GM23248 (cell line): ENCODE results near the gene HOGA1. TPM values are rescaled to one million over a fixed set of nuclear protein-coding genes. Genes with fewer than 3 reads are reported as not detected.
A peak's percentile ranks its signal among the peaks of the same experiment; 100 is the strongest.

ENCODE experiments used
- DNase-seq: peaks from one replicate; pipeline ENCODE4 v3.0.0-alpha.2; 2015
- H2AFZ ChIP-seq: fragments of 200-600 bp; sonication (generic); 2 replicates; pipeline ENCODE4 v1.6.1; 2016; ENCODE audit warnings: antibody characterized with exemption
- H3F3A ChIP-seq: fragments of 200-600 bp; sonication (generic); 2 replicates; pipeline ENCODE4 v1.6.1; 2016; ENCODE audit warnings: mild to moderate bottlenecking, antibody characterized with exemption, mixed run types; ENCODE audit not compliant: insufficient read depth
- H3K27ac ChIP-seq: fragments of 200-600 bp; sonication (generic); 2 replicates; pipeline ENCODE4 v1.5.1; 2016; ENCODE audit warnings: mild to moderate bottlenecking
- H3K27me3 ChIP-seq: fragments of 200-600 bp; sonication (generic); replicated peaks from 2 replicates; pipeline ENCODE4 v1.6.1; 2016; ENCODE audit warnings: mild to moderate bottlenecking; ENCODE audit not compliant: insufficient read depth
- H3K36me3 ChIP-seq: fragments of 200-600 bp; sonication (generic); 2 replicates; pipeline ENCODE4 v1.6.1; 2016; ENCODE audit warnings: low read depth, mild to moderate bottlenecking
- H3K4me1 ChIP-seq: fragments of 200-600 bp; sonication (generic); 2 replicates; pipeline ENCODE4 v1.6.1; 2016; ENCODE audit warnings: mild to moderate bottlenecking; ENCODE audit not compliant: insufficient read depth
- H3K4me2 ChIP-seq: fragments of 200-600 bp; sonication (generic); one replicate; pipeline ENCODE4 v1.6.1; 2016; ENCODE audit warnings: mild to moderate bottlenecking; ENCODE audit not compliant: unreplicated experiment
- H3K4me3 ChIP-seq: fragments of 200-600 bp; sonication (generic); 2 replicates; pipeline ENCODE4 v1.5.1; 2016; ENCODE audit warnings: mild to moderate bottlenecking
- H3K79me2 ChIP-seq: fragments of 200-600 bp; sonication (generic); 2 replicates; pipeline ENCODE4 v1.6.1; 2016; ENCODE audit warnings: mild to moderate bottlenecking; ENCODE audit not compliant: insufficient read depth
- H3K9ac ChIP-seq: fragments of 200-600 bp; sonication (generic); 2 replicates; pipeline ENCODE4 v1.6.1; 2016; ENCODE audit warnings: mild to moderate bottlenecking
- H3K9me2 ChIP-seq: fragments of 200-600 bp; sonication (generic); 2 replicates; pipeline ENCODE4 v1.6.1; 2016; ENCODE audit warnings: mixed run types, mild to moderate bottlenecking, moderate library complexity; ENCODE audit not compliant: insufficient read depth
- H3K9me3 ChIP-seq: fragments of 200-600 bp; sonication (generic); one replicate; pipeline ENCODE4 v1.6.1; 2017; ENCODE audit warnings: low read depth
- H4K20me1 ChIP-seq: fragments of 200-600 bp; sonication (generic); 2 replicates; pipeline ENCODE4 v1.6.0; 2016; ENCODE audit not compliant: insufficient read depth
- EZH2 ChIP-seq: fragments of 200-600 bp; sonication (generic); IDR thresholded peaks from 2 replicates; pipeline ENCODE4 v1.6.1; 2018; ENCODE audit warnings: antibody characterized with exemption, mild to moderate bottlenecking; ENCODE audit not compliant: insufficient read depth, poor library complexity, severe bottlenecking
- EZH2phosphoT487 ChIP-seq: fragments of 200-600 bp; sonication (generic); IDR thresholded peaks from 2 replicates; pipeline ENCODE4 v1.6.1; 2018; ENCODE audit warnings: antibody characterized with exemption, moderate library complexity, mild to moderate bottlenecking, low read depth; ENCODE audit not compliant: insufficient read depth
- WGBS, 2 experiments: methylation state at CpG; one replicate each; pipeline ENCODE4 v1.1.6; 2015 to 2017; ENCODE audit warnings: low lambda C conversion rate in 2 of 2, low coverage in 1 of 2; ENCODE audit errors: missing lambda C conversion rate in 2 of 2; 5-methylcytosine and 5-hydroxymethylcytosine counted together
- in situ Hi-C: fragments of 300-500 bp; cut with MboI; formaldehyde crosslinking; loops from 2 replicates; pipeline ENCODE4 v1.15.0; 2020
- polyA plus RNA-seq: library from polyadenylated mRNA; unstranded; fragments of >200 nt; fragmentation: Nextera tagmentation; extraction: Ambion mirVana; gene quantifications from 2 replicates; pipeline ENCODE4 v1.2.1, GENCODE V29; 2016
- total RNA-seq: library from RNA; depleted of rRNA; stranded (reverse); fragments of >200 nt; shearing (Covaris generic); gene quantifications from 2 replicates; pipeline ENCODE4 v1.2.3, GENCODE V29; 2014

The HOGA1 gene
- total and polyA plus RNA-seq, 2 experiments from 2014 or later, result 0.13 to 0.22 TPM

DNA sequence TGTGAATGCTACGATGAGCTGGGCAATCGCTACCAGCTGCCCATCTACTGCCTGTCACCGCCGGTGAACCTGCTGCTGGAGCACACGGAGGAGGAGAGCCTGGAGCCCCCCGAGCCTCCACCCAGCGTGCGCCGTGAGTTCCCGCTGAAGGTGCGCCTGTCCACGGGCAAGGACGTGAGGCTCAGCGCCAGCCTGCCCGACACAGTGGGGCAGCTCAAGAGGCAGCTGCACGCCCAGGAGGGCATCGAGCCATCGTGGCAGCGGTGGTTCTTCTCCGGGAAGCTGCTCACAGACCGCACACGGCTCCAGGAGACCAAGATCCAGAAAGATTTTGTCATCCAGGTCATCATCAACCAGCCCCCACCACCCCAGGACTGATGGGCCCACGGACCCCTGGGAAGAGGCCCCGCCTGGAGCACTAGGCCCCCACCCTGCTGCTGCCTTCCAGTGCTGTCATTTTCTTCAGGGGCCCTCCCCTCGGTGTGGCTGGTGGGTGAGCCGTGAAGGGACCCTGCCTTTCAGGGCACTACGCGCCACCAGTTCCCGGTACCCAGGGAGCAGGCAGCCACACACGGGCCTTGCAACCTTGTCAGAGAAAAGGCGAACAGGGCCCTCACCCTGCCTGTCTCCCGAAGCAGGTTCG is 13.9 kb upstream of the HOGA1 start:
- no peaks in the 10 kb centered on the region for H4K20me1 ChIP-seq
- no peaks in the 10 kb centered on the region for H3K27me3 ChIP-seq
- peaks cover 12% of the 10 kb centered on the region; the same call in 1 of the 2 replicates for H3K79me2 ChIP-seq
- H3K9me3 ChIP-seq, result no peaks in the 10 kb centered on the region
- no peak overlapping the region for H2AFZ ChIP-seq
- no peaks in the 10 kb centered on the region; the same call in 1 of the 2 replicates for H3K36me3 ChIP-seq
- H3K4me3 ChIP-seq, result no peak overlapping the region
- WGBS, 2 experiments, result 93 to 94% methylated on average over 30 to 33 of the region's 33 CpGs
- no peak for TF ChIP-seq EZH2phosphoT487
- no peak overlapping the region for H3K27ac ChIP-seq
- no peak for DNase-seq
- H3K9ac ChIP-seq, result no peak overlapping the region
- no peaks in the 10 kb centered on the region for H3K9me2 ChIP-seq
- H3K4me1 ChIP-seq, result peaks cover 13% of the 10 kb centered on the region
- H3K4me2 ChIP-seq, result no peak overlapping the region
- in situ Hi-C loops, result no loop called here
- H3F3A ChIP-seq, result no peaks in the 10 kb centered on the region

DNA sequence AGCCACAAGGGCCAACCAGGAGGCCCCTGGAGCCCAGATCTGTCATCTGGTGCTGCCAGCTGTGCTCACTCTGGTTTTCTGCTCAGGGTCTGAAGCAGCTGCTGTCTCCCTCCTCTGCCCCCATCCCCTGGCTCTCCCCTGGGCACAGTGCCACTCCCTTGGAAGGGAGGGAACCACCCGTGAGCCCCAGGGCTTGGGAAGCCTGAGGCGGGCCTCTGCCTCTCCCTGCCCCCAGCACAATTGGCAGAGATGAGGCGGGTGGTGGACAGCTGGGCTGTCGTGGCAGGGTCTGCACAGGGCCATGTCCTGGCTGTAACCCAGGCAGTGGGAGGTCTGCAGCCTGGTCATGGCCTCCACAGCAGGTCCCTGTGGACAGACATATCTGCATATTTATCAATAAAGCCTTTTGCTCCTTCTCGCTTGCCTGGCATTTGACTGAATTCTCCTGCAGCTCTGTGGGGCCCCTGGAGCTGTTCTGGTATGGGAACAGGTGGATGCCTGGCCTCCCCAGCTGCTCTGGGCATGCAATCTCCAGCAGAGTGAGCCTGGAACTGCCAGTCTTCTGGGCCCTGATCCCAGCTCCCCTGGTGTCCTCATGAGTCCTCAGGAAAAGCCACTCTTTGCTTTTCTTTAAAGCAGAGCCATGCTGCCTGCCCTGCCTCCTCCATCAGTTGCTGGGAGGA is 13.3 kb upstream of the HOGA1 start:
- 85 to 87% methylated on average over 5 of the region's 5 CpGs for WGBS, 2 experiments

DNA sequence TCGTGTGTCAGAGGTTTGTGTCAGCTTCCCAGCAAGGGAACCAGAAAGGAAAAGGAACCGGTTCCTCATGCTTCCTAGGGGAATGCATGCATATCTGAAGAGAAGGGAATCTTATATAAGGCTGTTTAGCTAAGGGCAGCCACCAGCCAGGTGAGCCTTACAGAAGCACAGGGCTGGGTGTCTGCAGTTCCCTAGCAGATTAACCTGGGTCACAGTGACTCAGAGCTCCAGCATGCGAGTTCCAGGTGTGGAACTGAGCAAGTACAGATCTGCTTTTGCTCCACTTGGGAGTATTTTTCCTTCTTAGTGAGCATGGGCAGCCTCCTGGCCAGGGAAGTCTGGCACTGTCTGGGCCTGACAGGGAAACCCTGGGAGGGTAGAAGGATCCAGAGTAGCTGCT is 12.6 kb upstream of the HOGA1 start:
- Histone ChIP-seq H3K36me3 (no peaks in the 10 kb centered on the region; the same call in 1 of the 2 replicates), H3K9me2 (no peaks in the 10 kb centered on the region), H3F3A (no peaks in the 10 kb centered on the region), H3K9ac (no peak overlapping the region), H2AFZ (no peak overlapping the region), H4K20me1 (no peaks in the 10 kb centered on the region), H3K27me3 (no peaks in the 10 kb centered on the region), H3K27ac (no peak overlapping the region), H3K79me2 (peaks cover 2% of the 10 kb centered on the region; the same call in 1 of the 2 replicates), H3K4me3 (no peak overlapping the region), H3K4me1 (peaks cover 14% of the 10 kb centered on the region), H3K9me3 (no peaks in the 10 kb centered on the region), H3K4me2 (no peak overlapping the region)
- 82 to 88% methylated on average over 3 of the region's 3 CpGs for WGBS, 2 experiments
- DNase-seq, result no peak
- in situ Hi-C loops, result no loop called here
- TF ChIP-seq EZH2phosphoT487, result no peak
- TF ChIP-seq EZH2, result no peak

More for the DNA sequence above, 13.3 kb upstream of the HOGA1 start:
- no peak overlapping the region for H2AFZ ChIP-seq
- no peaks in the 10 kb centered on the region for H3K27me3 ChIP-seq
- H3K4me2 ChIP-seq, result no peak overlapping the region
- DNase-seq, result no peak
- peaks cover 14% of the 10 kb centered on the region for H3K4me1 ChIP-seq
- H3K9ac ChIP-seq, result no peak overlapping the region
- H3F3A ChIP-seq, result no peaks in the 10 kb centered on the region
- H4K20me1 ChIP-seq, result no peaks in the 10 kb centered on the region
- no peak overlapping the region for H3K27ac ChIP-seq
- peaks cover 9% of the 10 kb centered on the region; the same call in 1 of the 2 replicates for H3K79me2 ChIP-seq
- H3K36me3 ChIP-seq, result no peaks in the 10 kb centered on the region; the same call in 1 of the 2 replicates
- H3K9me2 ChIP-seq, result no peaks in the 10 kb centered on the region
- in situ Hi-C loops, result no loop called here
- no peak overlapping the region for H3K4me3 ChIP-seq
- TF ChIP-seq EZH2phosphoT487 (no peak), EZH2 (no peak)
- H3K9me3 ChIP-seq, result no peaks in the 10 kb centered on the region

DNA sequence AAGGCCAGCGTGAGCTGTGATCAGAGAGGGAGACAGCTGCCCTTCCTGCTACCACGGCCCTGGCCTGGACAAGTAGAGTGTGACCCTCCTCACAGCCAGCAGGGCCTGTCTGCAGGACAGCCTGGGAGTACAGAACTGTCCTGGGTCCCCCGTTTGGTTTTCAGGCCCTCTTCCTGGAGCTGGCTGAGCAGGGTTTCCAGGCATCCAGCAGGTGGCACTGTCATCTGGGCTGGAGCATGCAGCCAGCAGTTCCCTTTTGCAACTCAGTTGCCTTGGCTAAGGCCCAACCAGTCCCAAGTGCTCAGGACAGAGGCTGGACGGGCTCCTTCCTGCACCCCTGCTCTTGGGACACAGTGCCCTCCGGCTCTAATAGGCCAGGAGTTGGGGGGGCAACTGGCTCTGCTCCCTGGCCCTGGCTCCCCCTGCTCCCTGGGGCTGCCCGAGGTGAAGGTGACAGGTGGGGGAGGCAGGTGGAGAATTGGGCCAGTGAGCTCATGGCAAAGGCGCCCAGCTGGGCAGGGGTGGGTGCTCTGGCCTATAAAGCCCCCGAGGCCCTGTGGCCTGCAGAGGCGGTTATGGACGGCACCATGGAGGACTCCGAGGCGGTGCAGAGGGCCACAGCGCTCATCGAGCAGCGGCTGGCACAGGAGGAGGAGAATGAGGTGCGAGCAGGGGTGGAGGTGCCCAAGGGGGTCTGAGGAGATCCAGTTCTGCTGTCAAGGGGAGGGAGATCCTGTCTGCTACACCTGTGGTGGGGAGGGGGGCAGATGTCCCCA is 11.8 kb upstream of the HOGA1 start, which contains the start of gene ANKRD2:
Gene ANKRD2 (plus strand): TSS at position 566 of the 776 bp plus-strand sequence. CDS start 10 bp downstream, at position 576.
- TF ChIP-seq EZH2phosphoT487 (no peak), EZH2 (no peak)
- Histone ChIP-seq H3K79me2 (no peaks in the 10 kb centered on the region), H3K27me3 (no peaks in the 10 kb centered on the region), H3F3A (no peaks in the 10 kb centered on the region), H3K36me3 (no peaks in the 10 kb centered on the region; the same call in 1 of the 2 replicates), H3K27ac (no peak within 1 kb of the TSS), H2AFZ (no peak within 1 kb of the TSS), H3K4me1 (peaks cover 14% of the 10 kb centered on the region), H3K9ac (no peak within 1 kb of the TSS), H3K9me3 (no peaks in the 10 kb centered on the region), H3K4me2 (no peak within 1 kb of the TSS), H4K20me1 (no peaks in the 10 kb centered on the region), H3K9me2 (no peaks in the 10 kb centered on the region), H3K4me3 (no peak within 1 kb of the TSS)
- in situ Hi-C loops, result no loop called here
- peak; percentile 86 for DNase-seq
- WGBS, 2 experiments, result 72% methylated on average over 16 of the region's 16 CpGs
